ENCODE data around the gene RSPRY1.

RSPRY1 gene

GRCh38 chr16:57242650-57243049, 56.5 kb downstream of the RSPRY1 start:
- Histone ChIP-seq H3K27me3 (replicated peaks; ENCODE audit: control insufficient read depth, insufficient read depth, low read length) (no peaks in the 10 kb centered on the region), H3K4me3 (replicated peaks; ENCODE audit: low read depth, low read length) (no peak overlapping the region), H3K36me3 (ENCODE audit: control insufficient read depth, insufficient read depth, low read length) (no peaks in the 10 kb centered on the region; the same call in none of the 2 replicates)
- TF ChIP-seq, protein P1, sequence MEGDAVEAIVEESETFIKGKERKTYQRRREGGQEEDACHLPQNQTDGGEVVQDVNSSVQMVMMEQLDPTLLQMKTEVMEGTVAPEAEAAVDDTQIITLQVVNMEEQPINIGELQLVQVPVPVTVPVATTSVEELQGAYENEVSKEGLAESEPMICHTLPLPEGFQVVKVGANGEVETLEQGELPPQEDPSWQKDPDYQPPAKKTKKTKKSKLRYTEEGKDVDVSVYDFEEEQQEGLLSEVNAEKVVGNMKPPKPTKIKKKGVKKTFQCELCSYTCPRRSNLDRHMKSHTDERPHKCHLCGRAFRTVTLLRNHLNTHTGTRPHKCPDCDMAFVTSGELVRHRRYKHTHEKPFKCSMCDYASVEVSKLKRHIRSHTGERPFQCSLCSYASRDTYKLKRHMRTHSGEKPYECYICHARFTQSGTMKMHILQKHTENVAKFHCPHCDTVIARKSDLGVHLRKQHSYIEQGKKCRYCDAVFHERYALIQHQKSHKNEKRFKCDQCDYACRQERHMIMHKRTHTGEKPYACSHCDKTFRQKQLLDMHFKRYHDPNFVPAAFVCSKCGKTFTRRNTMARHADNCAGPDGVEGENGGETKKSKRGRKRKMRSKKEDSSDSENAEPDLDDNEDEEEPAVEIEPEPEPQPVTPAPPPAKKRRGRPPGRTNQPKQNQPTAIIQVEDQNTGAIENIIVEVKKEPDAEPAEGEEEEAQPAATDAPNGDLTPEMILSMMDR (IDR thresholded peaks at IDR 0.05; ENCODE audit: insufficient read depth, low read length, poor library complexity, severe bottlenecking), result no peak
- no peak for DNase-seq (ENCODE audit: extremely low read depth, insufficient read length)

- TF ChIP-seq, protein P1 (IDR thresholded peaks at IDR 0.05; ENCODE audit: insufficient read depth, low read length, poor library complexity, severe bottlenecking), result no peak
- no peak for DNase-seq (ENCODE audit: extremely low read depth, insufficient read length)
- no peaks in the 10 kb centered on the region for H3K27me3 ChIP-seq (replicated peaks; ENCODE audit: control insufficient read depth, insufficient read depth, low read length)
- H3K4me3 ChIP-seq (replicated peaks; ENCODE audit: low read depth, low read length), result peak overlapping the region; percentile 63
- H3K36me3 ChIP-seq (ENCODE audit: control insufficient read depth, insufficient read depth, low read length), result peaks cover 3% of the 10 kb centered on the region
Measured at GRCh38 chr16:57244463-57244766, 58.3 kb downstream of the RSPRY1 start.

DNA sequence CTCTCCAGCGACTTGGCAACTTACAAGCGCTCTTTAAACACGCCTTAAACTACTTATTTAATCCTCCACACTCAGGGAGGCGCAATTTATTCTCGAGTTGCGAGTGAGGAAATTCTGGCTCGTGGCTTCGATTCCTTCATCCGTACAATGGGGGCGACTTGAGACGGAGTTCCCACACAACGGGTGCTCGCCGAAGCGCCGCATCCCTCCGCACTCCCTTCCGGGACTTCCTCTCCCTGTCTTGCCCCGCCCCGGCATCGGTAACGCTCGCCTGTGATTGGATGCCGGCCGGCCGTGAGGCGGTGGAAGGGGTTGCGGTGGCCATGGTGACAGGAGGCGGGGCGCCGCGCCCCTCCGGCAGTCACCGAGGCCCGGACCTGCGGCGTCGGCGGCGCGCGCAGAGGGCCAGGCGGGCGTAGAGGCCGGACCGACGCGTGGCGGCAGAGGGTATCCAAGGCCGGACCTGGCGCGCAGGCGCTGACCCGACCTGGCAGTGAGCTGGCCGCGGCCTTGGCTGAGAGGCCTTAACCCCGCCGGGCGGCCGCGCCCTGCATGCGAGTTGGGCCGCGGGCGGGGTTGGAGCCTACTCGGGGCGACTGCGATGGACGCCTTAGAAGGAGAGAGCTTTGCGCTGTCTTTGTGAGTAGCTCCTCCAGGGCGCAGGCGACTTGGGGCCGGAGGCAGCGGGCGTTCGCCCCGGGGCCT, 58.8 kb downstream of the RSPRY1 start, which contains the start of gene ARL2BP:
Gene ARL2BP (plus strand): TSS at position 493 of the 705 bp plus-strand sequence. CDS start 109 bp downstream, at position 602.
- peak within 1 kb of the TSS; percentile 86 for H3K4me3 ChIP-seq (replicated peaks; ENCODE audit: low read depth, low read length)
- peak; percentile 98 for DNase-seq (ENCODE audit: extremely low read depth, insufficient read length)
- H3K36me3 ChIP-seq (ENCODE audit: control insufficient read depth, insufficient read depth, low read length), result peaks cover 6% of the 10 kb centered on the region
- TF ChIP-seq, protein P1 (IDR thresholded peaks at IDR 0.05; ENCODE audit: insufficient read depth, low read length, poor library complexity, severe bottlenecking), result no peak
- no peaks in the 10 kb centered on the region for H3K27me3 ChIP-seq (replicated peaks; ENCODE audit: control insufficient read depth, insufficient read depth, low read length)

- H3K27me3 ChIP-seq (replicated peaks; ENCODE audit: control insufficient read depth, insufficient read depth, low read length), result no peaks in the 10 kb centered on the region
- peaks cover 11% of the 10 kb centered on the region for H3K36me3 ChIP-seq (ENCODE audit: control insufficient read depth, insufficient read depth, low read length)
- peak overlapping the region; percentile 86 for H3K4me3 ChIP-seq (replicated peaks; ENCODE audit: low read depth, low read length)
- TF ChIP-seq, protein P1 (IDR thresholded peaks at IDR 0.05; ENCODE audit: insufficient read depth, low read length, poor library complexity, severe bottlenecking), result no peak
- no peak for DNase-seq (ENCODE audit: extremely low read depth, insufficient read length)
Measured at GRCh38 chr16:57245472-57246113, 59.5 kb downstream of the RSPRY1 start.

- no peak for DNase-seq (ENCODE audit: extremely low read depth, insufficient read length)
- Histone ChIP-seq H3K27me3 (replicated peaks; ENCODE audit: control insufficient read depth, insufficient read depth, low read length) (no peaks in the 10 kb centered on the region), H3K36me3 (ENCODE audit: control insufficient read depth, insufficient read depth, low read length) (peaks cover 24% of the 10 kb centered on the region), H3K4me3 (replicated peaks; ENCODE audit: low read depth, low read length) (no peak overlapping the region)
- TF ChIP-seq, protein P1 (IDR thresholded peaks at IDR 0.05; ENCODE audit: insufficient read depth, low read length, poor library complexity, severe bottlenecking), result no peak
Measured at GRCh38 chr16:57251352-57251751, 65.2 kb downstream of the RSPRY1 start.

Measured in GM06990 (cell line).